ENCODE measurements around the gene RNU1-1. TPM values are rescaled to one million over a fixed set of nuclear protein-coding genes. Genes with fewer than 3 reads are reported as not detected.
"Not testable (repeated sequence)": the region's sequence is repeated elsewhere in the genome, so short reads cannot be mapped to it uniquely, and the experiment has no call there.

The RNU1-1 gene
- total and polyA plus RNA-seq, 2 of the 8 experiments (the other 6 are each of a cell fraction or from before 2014, with no cell fraction given): 145 to 1,303 TPM

DNA sequence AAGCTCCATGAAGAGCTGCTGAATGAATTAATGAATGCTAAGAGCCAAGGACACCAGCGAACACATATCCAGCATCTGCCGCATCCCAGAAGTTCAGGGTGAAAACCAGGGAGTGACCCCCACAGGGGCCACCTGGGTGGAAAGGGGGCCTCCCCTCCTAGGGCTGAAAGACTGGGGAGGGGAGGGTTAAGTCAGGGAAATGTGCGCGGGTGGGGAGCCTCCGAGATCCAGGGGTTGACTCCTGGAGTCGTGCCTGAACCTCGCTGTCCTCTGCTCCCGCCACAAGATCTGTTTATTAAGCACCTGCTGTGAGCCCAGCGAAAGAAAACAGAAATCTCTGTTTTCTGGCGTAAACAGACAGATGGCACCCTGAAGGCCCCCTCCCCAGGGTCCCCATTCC, 16.0 kb downstream of the RNU1-1 start:
- not testable (repeated sequence) for H3K36me3 ChIP-seq (ENCODE audit: control insufficient read depth in 2 of 4, insufficient read depth in 4 of 4, low read length in 3 of 4); H2BK15ac ChIP-seq (ENCODE audit: low read length); H3K79me1 ChIP-seq (ENCODE audit: low read depth, low read length); H4K8ac ChIP-seq (ENCODE audit: extremely low read depth, insufficient read depth, low read length); H4K91ac ChIP-seq (replicated peaks; ENCODE audit: insufficient read length, low read length); H3K27ac ChIP-seq (ENCODE audit: low read depth, low read length); H3K23me2 ChIP-seq (ENCODE audit: low read depth, low read length); H3K4ac ChIP-seq (replicated peaks; ENCODE audit: insufficient read length, low read depth, low read length); DNase-seq (ENCODE audit: low read depth in 1 of 2, low spot score in 2 of 2); H3K9me3 ChIP-seq (ENCODE audit: insufficient read depth in 2 of 2, low read depth in 1 of 2, low read length in 1 of 2); H3K79me2 ChIP-seq (ENCODE audit: control insufficient read depth in 1 of 2, insufficient read depth in 2 of 2, low read length in 2 of 2); H2BK120ac ChIP-seq (replicated peaks; ENCODE audit: low read depth, low read length); H3K9ac ChIP-seq (replicated peaks in 1 of 4; ENCODE audit: extremely low read depth in 1 of 4, low read depth in 3 of 4, low read length in 3 of 4); H2BK20ac ChIP-seq (ENCODE audit: low read length); H3K27me3 ChIP-seq (replicated peaks in 1 of 4; ENCODE audit: control insufficient read depth in 3 of 4, extremely low read depth in 1 of 4, insufficient read depth in 3 of 4, low read length in 3 of 4); H2AK5ac ChIP-seq (ENCODE audit: low read depth, low read length); H3K18ac ChIP-seq (ENCODE audit: extremely low read depth, low read length); H3K14ac ChIP-seq (ENCODE audit: insufficient read length); H2BK12ac ChIP-seq (ENCODE audit: low read depth, low read length); H4K5ac ChIP-seq (ENCODE audit: insufficient read length, low read depth, low read length); H2BK5ac ChIP-seq (ENCODE audit: low read depth, low read length); FAIRE-seq; H2AFZ ChIP-seq (ENCODE audit: low read length); H4K20me1 ChIP-seq (replicated peaks in 1 of 2; ENCODE audit: control insufficient read depth in 1 of 2, insufficient read depth in 2 of 2, low read length in 2 of 2); H3K4me1 ChIP-seq (replicated peaks in 1 of 4; ENCODE audit: control insufficient read depth in 3 of 4, insufficient read depth in 4 of 4, low read length in 3 of 4); H3K23ac ChIP-seq (ENCODE audit: insufficient read length); H3K56ac ChIP-seq (replicated peaks; ENCODE audit: insufficient read length, low read depth, low read length)
- ChIA-PET CTCF (ENCODE audit: partially characterized antibody) (interaction anchor here (1.1 to 1.5 kb wide), 2 partner anchors 14 to 123 kb away, joined by 4 to 8 read pairs; no protein-coding TSS in a partner anchor), POLR2A (ENCODE audit: partially characterized antibody) (interaction anchor here (1.2 to 1.3 kb wide), 2 partner anchors 10 to 23 kb away, joined by 3 to 5 read pairs; no protein-coding TSS in a partner anchor)
- H3K4me2 ChIP-seq (ENCODE audit: insufficient read depth in 1 of 2, low read depth in 2 of 2, low read length in 2 of 2): peak overlapping the region; percentile 90
- H3K4me3 ChIP-seq (ENCODE audit: extremely low read depth in 1 of 4, insufficient read depth in 2 of 4, low read depth in 3 of 4, low read length in 4 of 4): peak overlapping the region; percentile 55 to 74 (median 67); a peak in 7 of 8 replicates
- WGBS, 2 experiments (ENCODE audit: extremely low coverage in 1 of 2, insufficient coverage in 1 of 2, insufficient read length in 1 of 2, insufficient replicate concordance in 2 of 2, low coverage in 1 of 2, low lambda C conversion rate in 2 of 2, missing lambda C conversion rate in 1 of 2): 42% methylated on average over 10 of the region's 10 CpGs; no CpG with 5 or more reads in 1 of the 2 experiments

All from H1 (cell line).